ELF-1 (cell line): ENCODE data around the gene S100A5.

Experiments used
- DNase-seq: peaks from one replicate; pipeline ENCODE4 v3.0.0-alpha.2; 2016; ENCODE audit warnings: low read depth, low spot score

S100A5 gene

DNA sequence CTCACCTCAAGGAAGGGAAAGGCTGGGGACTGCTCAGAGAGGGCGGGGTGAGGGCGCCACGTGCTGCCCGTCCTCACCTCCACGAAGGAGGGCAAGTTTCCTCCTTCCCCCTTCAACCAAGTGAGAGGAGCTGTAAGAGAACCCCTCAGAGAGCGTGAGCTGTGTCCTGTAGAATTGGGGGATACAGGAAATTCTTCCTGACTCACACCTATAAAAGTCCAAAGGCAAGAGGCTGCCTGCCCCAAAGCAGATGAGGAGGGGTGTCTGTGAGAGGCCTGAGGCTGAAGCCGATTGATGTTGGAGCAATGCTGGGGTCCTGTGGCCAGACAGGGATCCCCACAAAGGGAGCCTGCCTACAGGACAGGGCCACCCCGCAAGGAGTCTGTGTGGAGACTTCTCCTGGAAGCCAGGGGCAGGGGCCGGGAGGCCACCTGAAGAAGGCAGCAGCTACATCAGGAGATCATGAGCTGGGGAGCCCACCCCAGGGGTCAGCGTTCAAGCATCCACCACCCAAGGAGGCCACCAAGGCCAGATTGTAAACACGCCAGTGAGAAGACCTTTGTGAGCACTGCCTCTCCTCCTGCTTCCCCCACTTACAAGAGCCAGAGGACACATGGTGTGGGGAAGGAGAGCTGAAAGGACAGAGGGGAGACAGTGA, 32.7 kb downstream of the S100A5 start:
- no peak for DNase-seq

- DNase-seq = no peak
Observed at GRCh38 chr1:153506831-153507413, 33.8 kb downstream of the S100A5 start.

DNA sequence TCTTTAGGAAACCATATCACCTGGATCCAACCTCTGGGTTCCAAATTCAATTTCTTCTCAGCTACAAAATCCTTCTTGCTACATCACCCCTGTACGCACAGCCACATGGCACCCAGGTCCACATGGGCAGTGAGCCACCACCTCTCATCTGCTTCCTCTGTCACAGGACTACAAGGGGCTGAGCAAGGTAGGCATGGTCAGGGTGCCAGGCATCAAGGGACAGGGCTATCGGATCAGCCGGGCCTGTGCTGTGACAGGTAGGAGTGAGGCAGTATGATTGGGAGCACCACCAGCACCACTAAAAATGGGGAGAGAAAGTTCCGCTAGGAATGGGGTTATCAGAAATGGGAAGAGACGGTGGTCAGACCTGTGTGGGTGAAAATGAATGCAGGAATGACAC, 34.3 kb downstream of the S100A5 start:
- no peak for DNase-seq

GRCh38 chr1:153505576-153505975, 35.2 kb downstream of the S100A5 start:
- DNase-seq = no peak

DNA sequence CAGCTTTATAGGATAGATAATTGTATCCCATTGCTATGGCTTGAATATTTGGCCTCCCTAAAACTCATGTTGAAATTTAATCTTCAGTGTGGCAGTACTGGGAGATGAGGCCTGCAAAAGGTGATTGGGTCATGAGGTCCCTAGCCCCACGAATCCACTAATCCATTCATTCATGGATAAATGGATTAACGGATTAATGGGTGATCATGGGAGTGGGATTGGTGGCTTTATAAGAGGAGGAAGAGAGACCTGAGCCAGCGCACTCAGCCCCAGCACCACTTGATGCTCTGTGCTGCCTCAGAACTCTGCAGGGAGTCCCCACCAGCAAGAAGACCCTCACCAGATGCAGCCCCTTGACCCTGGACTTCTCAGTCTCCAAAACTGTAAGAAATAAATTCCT, 37.0 kb downstream of the S100A5 start:
- no peak for DNase-seq

DNA sequence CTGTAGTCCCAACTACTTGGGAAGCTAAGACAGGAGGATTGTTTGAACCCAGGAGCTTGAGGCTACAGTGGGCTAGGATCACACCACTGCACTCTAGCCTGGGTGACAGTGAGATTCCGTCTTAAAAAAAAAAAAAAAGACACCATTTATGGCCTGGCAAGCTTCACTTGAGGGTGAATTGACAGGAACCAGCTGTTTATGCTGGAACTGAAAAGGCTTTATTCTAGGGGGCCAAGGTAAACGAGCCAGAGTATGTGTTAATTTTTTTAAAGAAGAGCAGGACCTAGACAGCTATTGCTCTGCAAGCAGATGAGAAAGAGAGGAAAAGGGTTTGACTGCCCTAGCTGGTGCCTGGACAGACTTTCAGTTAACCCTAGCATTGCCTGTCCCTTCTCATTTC, 42.0 kb downstream of the S100A5 start:
- no peak for DNase-seq

- no peak for DNase-seq
Observed at GRCh38 chr1:153495536-153495935, 45.2 kb downstream of the S100A5 start.

DNA sequence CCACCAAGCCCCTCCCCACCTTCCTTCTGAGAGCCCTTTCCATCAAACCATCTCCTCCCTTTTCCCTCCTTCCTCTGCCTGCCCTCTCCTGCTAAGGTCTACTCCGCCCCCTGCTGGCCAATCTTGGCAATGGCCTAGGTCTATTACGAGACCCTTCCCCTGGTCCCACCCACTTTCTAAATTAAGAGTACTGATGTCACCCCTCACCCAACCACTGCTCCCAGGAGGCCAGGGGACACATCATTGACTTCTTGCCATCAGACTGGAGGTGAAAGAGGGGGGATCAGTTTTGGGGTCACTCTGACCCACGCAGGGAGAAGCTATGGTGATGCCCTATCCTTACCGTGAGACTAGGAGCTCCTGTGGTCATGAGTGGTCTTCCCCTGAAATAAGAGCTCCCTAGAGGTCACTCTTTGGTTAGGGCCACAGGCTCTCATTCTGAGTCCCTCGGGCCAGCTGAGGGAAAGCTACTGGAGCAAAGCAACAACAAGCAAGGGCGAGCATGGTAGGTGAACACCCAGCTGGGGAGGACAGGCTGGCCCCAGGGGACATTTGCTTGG, 45.7 kb downstream of the S100A5 start:
- peak; percentile 95 for DNase-seq

DNA sequence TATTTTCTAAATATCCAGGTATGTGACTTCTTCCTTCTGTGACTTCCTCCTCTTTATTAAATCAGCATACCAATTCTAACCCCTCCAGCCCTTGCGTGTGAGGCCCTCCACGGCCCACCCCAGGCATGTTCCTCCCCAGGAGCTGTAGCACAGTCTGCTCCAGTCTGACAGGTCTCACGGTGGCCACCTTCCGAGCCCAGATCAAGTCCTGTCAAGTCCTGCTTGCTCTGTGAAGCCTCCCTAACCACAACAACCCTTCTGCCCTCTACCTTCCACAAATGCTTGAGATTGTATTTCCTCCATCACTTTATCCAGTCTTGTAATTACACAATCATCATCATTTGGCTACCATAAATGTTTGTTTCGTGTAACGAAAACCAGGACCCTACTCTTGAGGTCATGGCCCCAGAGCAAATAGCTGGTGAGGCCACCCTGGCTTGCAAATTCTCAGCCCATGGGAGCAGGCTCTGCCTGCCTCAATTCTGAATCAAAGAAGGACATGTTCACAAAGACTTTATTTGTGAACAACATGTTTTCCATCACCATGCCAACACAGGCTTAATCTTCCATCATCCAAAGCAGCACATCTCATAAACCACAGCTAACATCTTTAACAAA, 47.3 kb downstream of the S100A5 start:
- no peak for DNase-seq

GRCh38 chr1:153490272-153491051, 50.3 kb downstream of the S100A5 start:
- DNase-seq = peak; percentile 28

GRCh38 chr1:153488731-153489130, 52.0 kb downstream of the S100A5 start:
- DNase-seq = no peak

DNA sequence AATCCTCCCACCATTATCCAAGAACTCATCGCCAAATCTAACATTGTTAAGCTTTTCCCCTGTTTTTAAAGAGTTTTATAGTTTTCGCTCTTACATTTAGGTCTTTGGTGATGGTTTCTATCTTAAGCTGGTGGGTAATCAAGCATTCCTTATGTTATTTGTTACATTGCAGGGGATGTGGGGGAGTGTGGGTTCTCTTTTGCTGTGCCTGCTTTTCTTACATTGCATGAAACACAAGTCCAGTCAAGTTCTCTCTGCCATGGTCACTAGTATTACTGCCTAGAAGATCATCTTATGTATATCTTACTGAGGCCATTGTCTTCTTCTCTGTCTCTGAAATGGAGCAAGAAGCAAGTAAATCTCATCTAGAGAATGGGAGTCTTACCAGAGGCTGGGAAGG, 53.0 kb downstream of the S100A5 start:
- no peak for DNase-seq
